Occipital lobe (tissue), 2 donors: ENCODE measurements around the gene SPATA3. TPM values are rescaled to one million over a fixed set of nuclear protein-coding genes. Genes with fewer than 3 reads are reported as not detected.
"Not testable (repeated sequence)": the region's sequence is repeated elsewhere in the genome, so short reads cannot be mapped to it uniquely, and the experiment has no call there.

Experiments
- DNase-seq: peaks from one replicate; lab custom pipeline; 2025; lab: John Stamatoyannopoulos, UW
- total RNA-seq: library from RNA; depleted of rRNA; stranded (reverse); fragments of >200 nt; gene quantifications from one replicate; pipeline ENCODE4 v1.2.3, GENCODE V29; 2014

The SPATA3 gene
- total RNA-seq, 1 donor from 2014 or later: not detected

DNA sequence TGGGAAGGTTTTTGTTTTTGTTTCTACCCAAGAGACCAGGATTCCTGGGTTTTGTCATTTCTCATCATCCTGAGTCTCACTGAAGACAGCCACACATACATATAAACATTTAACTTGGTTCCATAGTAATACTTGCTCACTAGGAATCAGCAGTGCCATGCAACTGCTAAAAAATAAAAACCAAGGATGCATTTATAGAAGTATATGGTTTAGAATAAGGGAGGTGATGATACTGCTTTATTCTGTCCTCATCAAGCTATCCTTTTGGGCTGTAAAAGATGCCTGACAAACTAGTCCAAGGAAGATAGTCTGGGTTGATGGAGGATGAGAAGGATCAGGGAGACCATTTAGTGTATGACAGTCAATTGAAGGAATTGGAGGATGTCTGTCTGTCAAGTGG lies 740 bp downstream of the SPATA3 start:
- no peak for DNase-seq

DNA sequence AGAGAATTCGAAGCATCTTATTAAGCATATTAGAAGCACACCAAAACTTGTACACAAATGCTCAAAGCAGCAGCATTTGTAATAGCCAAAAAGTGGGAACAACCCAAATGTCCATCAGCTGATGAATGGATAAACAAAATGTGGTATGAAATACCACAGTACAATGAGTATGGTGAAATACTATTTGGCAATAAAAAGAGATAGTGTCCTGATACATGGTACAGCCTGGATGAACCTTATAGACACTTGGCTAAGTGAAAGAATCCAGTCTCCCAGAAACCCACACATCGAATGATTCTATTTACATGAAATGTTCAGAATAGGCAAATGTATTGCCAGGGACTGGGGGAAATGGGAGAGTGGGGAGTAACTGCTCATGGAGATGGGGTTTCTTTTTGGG lies 3.0 kb downstream of the SPATA3 start:
- no peak for DNase-seq

- DNase-seq: no peak
Measured at GRCh38 chr2:230999477-230999876, 3.6 kb downstream of the SPATA3 start.

DNA sequence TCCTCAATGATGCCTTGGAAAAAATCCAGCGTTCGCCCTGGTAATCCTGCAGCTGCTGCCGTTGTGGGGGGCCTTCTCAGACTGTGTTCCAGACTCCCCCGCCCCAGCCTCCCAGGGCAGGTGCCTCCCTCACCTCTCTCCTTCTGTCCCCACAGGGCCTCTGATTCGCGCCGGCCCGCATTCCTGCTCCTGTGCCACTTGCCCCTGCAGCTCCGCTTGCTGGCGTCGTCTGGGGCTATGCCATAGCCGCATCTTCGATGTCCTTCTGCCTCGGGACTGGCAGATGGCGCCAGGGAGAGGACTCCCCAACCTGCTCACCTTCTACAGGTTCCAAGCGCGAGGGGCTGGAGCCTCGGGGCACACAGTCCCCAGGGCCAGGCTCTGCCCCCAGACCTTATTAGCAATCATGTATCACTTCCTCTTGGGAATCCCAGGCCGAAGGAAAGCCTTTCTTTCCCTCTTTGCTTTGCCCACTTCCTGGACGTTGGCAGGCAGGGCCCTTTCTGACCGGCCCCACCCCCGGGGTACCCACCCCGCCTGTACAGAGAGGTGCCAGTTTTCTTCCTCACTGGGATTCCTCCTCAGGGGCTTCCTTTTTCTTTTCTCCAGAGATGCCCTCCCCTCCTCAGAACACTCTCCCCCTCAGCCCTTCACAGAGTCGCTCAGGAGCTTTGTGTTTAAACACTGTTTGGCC lies 4.4 kb downstream of the SPATA3 start:
- DNase-seq: no peak

- DNase-seq: no peak
Measured at GRCh38 chr2:231001036-231001435, 5.1 kb downstream of the SPATA3 start.

- no peak for DNase-seq
Measured at GRCh38 chr2:231001921-231002320, 6.0 kb downstream of the SPATA3 start.

DNA sequence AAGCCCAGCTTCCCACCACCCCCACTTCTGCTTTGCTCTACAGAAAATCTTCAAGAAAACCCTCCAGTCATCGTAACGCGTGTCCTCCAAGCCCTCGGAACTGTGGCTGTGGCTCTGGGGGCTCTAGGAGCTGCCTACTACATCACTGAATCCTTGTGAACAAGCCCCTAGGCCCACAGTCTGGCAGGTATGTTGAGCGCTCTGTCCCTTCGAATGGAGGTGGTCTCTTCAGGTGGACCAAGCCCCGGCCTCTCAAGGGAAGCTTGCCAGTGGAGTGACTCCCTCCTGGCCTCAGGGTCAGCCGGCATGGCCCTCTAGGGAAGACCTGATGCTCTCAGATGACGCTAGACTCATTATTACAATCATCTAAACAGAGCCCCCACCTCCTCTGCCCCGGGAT lies 6.7 kb downstream of the SPATA3 start:
- no peak for DNase-seq

DNA sequence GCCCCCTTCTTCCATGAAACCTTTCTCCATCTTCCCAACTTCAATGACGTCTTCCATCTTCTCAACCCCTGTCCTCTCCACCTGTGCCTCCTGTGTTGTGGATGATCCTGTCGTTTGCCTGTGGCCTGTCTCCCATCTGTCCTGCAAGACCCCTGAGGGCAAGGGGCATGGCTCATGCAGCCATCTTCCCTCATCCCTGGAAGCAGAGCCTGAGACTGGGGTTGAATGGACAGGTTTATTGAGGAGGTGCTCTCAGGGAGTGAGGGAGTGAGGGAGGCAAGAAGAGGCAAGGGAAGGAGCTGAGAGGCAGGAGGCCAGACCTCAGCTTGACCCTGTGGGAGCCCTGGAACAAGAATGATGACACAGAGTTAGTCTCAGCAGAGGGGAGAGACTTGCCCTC lies 7.3 kb downstream of the SPATA3 start:
- DNase-seq: no peak

GRCh38 chr2:231004930-231005329 lies 9.0 kb downstream of the SPATA3 start:
- DNase-seq: not testable (repeated sequence)

DNA sequence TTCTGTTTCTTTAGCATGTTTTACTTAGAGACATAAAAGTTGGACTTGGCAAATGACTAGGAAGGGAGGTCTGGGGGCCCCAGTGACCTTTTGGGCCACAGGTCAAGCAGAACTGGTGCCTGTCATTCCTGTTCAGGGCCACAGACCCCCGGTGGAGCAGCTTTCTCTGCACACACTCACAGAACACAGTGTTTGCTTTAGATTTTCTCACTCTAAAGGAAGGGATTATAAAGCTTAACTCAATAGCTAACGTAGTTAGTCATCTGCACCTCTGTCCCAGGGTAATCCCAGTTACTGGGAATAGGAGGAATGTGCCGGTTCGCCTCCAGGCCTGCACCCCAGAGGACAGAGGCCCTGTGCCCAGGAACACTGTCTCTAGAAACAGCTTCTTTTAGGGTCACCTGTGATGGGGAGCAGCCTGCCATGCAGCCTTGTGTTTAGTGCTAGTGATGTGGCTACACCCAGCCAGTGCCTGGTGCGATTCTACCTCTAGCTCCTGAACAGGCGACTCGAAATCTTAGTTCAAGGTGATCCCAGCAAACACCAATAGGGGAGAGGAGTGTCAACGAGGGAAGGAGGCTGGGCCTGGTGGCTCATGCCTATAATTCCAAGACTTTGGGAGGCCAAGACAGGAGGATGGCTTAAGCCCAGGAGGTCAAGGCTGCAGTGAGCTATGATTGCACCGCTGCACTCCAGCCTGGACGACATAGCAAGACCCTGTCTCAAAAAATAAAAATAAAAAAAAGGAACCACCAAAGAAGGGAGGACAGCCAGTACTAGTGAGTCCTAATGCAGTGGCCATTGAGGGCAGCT lies 11.6 kb downstream of the SPATA3 start:
- no peak for DNase-seq

- DNase-seq: no peak
Measured at GRCh38 chr2:231008131-231008530, 12.2 kb downstream of the SPATA3 start.

- no peak for DNase-seq
Measured at GRCh38 chr2:231009236-231009919, 13.5 kb downstream of the SPATA3 start.

- DNase-seq: no peak
Measured at GRCh38 chr2:231010201-231010730, 14.3 kb downstream of the SPATA3 start.

DNA sequence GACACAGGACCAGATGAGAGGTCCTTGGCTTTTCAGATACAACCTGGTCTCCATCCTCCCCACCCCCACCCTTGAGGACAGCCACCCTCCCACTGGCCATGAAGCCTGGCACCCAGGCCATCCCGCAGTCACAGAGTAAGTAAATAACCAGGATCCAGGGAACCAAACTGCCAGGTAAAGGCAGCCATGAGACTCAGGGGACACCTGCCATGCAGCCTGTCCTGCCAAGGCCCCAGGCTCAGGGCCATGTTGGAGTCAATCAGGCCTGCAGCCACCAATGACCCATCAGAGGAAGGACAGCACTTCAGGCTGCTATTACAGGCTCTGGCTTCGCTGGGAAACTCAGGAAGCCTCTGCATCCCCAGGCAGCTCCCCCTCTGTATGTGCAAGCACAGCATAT lies 15.6 kb downstream of the SPATA3 start:
- no peak for DNase-seq

DNA sequence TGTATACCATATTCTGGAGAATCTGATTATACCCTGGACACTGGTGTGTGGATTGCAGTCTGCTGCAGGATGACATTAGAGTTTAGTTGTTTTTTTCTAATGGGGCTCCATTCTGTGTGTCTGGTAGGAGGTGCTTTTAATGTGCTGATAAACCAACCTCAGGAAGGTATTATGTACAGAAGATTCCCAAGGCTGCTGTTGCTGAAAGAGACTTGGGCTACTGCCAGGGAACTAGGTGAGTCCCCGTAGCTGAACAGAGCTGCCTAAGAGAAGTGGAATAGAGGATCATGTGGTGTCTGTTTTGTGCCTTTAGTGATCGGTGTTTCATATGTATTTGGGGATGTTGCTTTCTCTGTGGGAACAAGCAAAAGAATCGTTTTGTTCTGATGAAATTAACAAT lies 16.5 kb downstream of the SPATA3 start:
- no peak for DNase-seq

DNA sequence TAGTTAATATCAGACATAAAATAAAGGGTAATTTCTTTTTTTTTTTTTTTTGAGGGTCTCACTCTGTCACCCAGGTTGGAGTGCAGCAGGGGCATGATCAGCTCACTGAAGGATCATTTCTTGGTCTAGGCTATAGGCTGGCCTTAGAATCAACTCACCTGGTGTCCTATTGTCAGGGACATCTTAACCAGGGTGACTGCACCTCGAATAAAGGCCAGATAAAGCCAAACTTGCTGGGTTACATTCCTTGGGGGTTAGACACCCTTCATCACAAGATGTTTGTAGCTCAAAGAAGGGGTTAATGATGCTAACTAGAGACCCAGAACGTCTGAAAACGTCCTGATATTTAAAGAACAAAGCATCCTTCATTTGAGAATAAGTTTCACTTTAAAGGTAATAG lies 17.9 kb downstream of the SPATA3 start:
- DNase-seq: no peak

- DNase-seq: peak; percentile 37
Measured at GRCh38 chr2:231015478-231015877, 19.6 kb downstream of the SPATA3 start.

DNA sequence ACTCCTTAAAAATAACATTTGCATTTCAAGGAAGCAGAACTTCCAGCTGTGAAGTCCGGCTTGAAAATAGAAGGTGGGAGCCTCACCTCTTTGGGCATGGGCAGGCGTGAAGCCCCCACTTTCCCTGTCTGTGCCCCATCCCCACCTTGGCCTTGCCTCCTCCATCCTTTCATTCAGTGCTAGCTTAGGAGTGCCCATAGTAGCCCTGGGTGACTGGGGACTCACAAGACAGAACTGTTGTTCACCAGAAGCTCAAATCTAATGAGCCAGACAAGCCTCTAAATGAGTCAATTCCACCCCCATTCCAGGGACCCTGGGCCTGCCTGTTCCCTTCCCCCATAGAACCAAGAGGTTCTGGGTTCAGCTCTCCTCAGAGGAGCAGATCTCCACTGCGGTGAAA lies 20.0 kb downstream of the SPATA3 start:
- no peak for DNase-seq

DNA sequence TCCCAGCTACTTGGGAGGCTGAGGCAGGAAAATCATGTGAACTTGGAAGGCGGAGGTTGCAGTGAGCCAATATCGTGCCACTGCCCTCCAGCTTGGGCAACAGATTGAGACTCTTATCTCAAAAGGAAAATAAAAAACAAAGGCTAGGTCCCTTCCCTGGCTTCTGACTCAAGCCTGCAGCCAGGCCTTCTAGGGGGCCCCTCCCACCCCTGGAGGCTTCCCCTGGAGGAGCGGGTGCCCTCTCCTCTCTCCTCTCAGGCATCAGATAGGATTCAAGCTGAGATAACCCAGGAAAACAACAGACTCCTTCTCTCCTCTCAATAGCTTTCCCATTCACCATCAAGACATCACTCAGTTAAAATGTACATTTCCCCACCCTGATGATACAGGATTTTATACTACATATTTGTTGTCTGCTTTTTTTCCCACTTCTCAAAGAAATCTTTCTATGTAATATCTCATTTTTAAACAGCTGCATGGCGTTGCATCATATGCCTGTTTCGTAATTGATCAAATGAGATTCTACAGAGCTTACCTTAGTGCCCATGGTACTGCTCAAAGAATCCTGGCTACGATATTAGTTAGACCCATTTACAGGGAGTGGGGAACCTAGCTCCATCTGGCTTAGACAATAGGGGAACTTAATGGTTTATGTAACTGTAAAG lies 20.8 kb downstream of the SPATA3 start:
- DNase-seq: no peak

- peak; percentile 80 for DNase-seq
Measured at GRCh38 chr2:231017231-231017598, 21.3 kb downstream of the SPATA3 start.

DNA sequence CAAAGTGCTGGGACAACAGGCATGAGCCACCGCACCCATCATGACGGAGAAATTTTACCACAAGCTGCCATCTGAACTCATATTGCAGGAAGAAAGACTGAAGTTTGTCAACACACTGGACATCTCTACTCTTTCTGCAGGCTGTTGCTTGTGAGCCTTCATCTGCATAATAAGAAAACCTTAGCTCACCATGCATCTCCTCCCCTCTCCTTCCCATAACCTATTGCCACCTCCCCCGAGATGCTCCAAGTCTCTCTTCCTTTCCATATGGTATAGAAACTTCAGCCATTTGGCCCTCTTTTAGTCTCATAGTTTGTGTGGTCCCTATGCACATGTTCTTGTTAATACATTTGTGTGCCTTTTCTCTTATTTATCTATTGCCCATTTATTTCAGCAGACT lies 22.3 kb downstream of the SPATA3 start:
- no peak for DNase-seq

- not testable (repeated sequence) for DNase-seq
Measured at GRCh38 chr2:231025059-231025458, 29.1 kb downstream of the SPATA3 start.
